Keratinocyte (primary cell): Measurements from ENCODE around the gene PAGE5.

Experiments
- CTCF ChIP-seq, 3 experiments: IDR thresholded peaks in 1 of 3; conservative IDR thresholded peaks in 1 of 3; optimal IDR thresholded peaks in 1 of 3; 2 replicates in 2 of 3; 3 replicates in 1 of 3; pipeline versions ENCODE3 to v1.5.1; 2011; ENCODE audit warnings: low read length in 3 of 3, mild to moderate bottlenecking in 3 of 3, moderate library complexity in 2 of 3, control low read depth in 1 of 3, inconsistent platforms in 1 of 3; ENCODE audit not compliant: insufficient read depth in 2 of 3; ENCODE audit errors: extremely low read depth in 1 of 3
- EZH2 ChIP-seq: IDR thresholded peaks from one replicate; pipeline ENCODE4 v1.6.1; 2012; ENCODE audit warnings: inconsistent platforms, mild to moderate bottlenecking, low read length, moderate library complexity

DNA sequence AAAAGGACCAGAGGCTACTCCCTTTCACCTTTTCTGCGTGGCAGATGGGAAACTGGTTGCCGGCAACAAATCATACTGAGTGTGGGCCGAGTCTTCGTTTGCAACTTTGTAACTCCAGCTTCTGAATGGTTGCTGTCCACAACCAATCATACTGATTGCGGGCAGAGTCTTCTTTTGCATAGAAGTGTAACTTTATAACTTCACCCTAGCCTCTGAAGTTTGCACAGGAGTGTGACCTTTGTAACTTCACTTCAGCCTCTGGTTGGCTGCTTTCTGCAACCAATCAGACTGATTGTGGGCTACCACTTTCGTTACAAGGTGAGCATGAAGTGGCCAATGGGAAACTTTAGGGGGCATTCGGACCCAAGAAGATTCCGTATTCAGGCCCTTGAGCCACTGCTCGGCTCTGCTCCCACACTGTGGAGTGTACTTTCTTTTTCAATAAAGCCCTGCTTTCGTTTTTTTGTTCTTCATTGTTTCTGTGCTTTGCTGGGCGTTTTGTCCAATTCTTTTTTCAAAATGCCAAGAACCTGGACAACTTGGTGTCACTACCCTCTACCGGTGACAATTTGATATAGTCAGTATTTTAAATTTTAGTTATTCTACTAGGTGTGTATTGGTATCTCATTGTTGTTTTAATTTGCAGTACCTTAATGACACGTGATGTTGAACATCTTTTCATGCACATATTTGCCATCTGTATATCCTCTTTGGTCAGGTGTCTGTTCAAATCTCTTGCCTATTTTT is 9.0 kb upstream of the PAGE5 start:
- no peak for TF ChIP-seq CTCF (optimal IDR thresholded peaks at IDR 0.05 in 1 of 3, IDR thresholded peaks at IDR 0.05 in 1 of 3, conservative IDR thresholded peaks at IDR 0.05 in 1 of 3; ENCODE audit: extremely low read depth in 1 of 3, insufficient read depth in 2 of 3, low read length in 3 of 3)
- no peak for TF ChIP-seq EZH2
